Body of pancreas (tissue), 4 donors: Measurements from ENCODE around the gene FBXL3.

Experiments used
- POLR2A ChIP-seq, 3 donors: fragments of 450-650 bp; IDR thresholded peaks; one replicate each; pipeline ENCODE4 v1.6.1; 2016; ENCODE audit warnings: antibody characterized with exemption in 3 of 3, mild to moderate bottlenecking in 2 of 3
- TF ChIP-seq, protein P1 (sequence below), 7 experiments: fragments of 450-650 bp in 4 of 7; fragments of 200-600 bp in 3 of 7; sonication (generic) in 3 of 7; IDR thresholded peaks; one replicate each; pipeline ENCODE4 v1.5.1; 2016 to 2019; ENCODE audit warnings: antibody characterized with exemption in 7 of 7

DNA sequence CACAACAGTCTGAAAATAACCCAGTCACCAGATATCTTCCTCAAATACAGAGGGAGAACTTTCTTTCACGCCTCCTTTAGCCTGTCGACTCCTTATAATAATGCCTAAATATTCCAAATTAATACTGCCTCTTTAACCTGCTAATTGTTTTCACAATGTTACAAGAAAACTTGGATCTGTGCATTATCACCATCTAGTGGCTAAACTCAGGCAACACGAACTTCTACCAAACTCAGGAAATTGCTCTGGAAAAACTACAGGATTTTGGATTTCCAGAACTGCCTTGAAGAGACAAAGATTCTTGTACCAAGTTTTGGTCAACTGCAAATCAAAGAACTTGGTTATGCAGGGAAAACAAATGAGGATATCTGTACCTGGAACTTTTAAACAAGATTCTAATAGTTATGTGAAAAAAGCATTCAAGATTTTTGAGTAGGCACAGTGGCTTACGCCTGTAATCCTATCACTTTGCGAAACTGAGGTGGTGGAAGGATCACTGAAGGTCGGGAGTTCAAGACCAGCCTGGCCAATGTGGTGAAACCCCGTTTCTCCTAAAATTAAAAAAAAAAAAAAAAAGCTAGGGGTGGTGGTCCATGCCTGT is 24.3 kb downstream of the FBXL3 start:
- TF ChIP-seq POLR2A (IDR thresholded peaks at IDR 0.05) = no peak
- TF ChIP-seq, protein P1, sequence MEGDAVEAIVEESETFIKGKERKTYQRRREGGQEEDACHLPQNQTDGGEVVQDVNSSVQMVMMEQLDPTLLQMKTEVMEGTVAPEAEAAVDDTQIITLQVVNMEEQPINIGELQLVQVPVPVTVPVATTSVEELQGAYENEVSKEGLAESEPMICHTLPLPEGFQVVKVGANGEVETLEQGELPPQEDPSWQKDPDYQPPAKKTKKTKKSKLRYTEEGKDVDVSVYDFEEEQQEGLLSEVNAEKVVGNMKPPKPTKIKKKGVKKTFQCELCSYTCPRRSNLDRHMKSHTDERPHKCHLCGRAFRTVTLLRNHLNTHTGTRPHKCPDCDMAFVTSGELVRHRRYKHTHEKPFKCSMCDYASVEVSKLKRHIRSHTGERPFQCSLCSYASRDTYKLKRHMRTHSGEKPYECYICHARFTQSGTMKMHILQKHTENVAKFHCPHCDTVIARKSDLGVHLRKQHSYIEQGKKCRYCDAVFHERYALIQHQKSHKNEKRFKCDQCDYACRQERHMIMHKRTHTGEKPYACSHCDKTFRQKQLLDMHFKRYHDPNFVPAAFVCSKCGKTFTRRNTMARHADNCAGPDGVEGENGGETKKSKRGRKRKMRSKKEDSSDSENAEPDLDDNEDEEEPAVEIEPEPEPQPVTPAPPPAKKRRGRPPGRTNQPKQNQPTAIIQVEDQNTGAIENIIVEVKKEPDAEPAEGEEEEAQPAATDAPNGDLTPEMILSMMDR (IDR thresholded peaks at IDR 0.05) = peak; percentile 32 to 64 (median 58)
